Peyer's patch (tissue), 4 donors: ENCODE results near the gene MYH11.
"Not testable (repeated sequence)": the region's sequence is repeated elsewhere in the genome, so short reads cannot be mapped to it uniquely, and the experiment has no call there.

Source experiments
- CTCF ChIP-seq, 6 experiments: fragments of 450-650 bp in 4 of 6; fragments of 200-600 bp in 2 of 6; sonication (generic) in 1 of 6; IDR thresholded peaks; one replicate each; pipeline ENCODE4 v1.5.1; 2017 to 2019; ENCODE audit warnings: antibody characterized with exemption in 6 of 6, mild to moderate bottlenecking in 3 of 6, moderate library complexity in 1 of 6
- POLR2A ChIP-seq, 2 donors: fragments of 450-650 bp; IDR thresholded peaks; one replicate each; pipeline ENCODE4 v1.5.1; 2017; ENCODE audit warnings: antibody characterized with exemption in 2 of 2, mild to moderate bottlenecking in 2 of 2, moderate library complexity in 2 of 2

GRCh38 chr16:15727697-15728096 is 129.1 kb downstream of the MYH11 start:
- not testable (repeated sequence) for TF ChIP-seq CTCF, POLR2A (IDR thresholded peaks at IDR 0.05)
